OCI-LY7 (cell line): ENCODE results near the gene GBF1. TPM values are rescaled to one million over a fixed set of nuclear protein-coding genes. Genes with fewer than 3 reads are reported as not detected.

Experiments
- BruUV-seq: library from RNA; stranded (reverse); fragments of 400-500 nt; replicated peaks from 2 replicates; lab custom pipeline; 2021; lab: Mats Ljungman, UMichigan
- CTCF ChIA-PET: fragments of 300-600 bp; sonication (Branson Sonifier 250); formaldehyde crosslinking; loops from one replicate; lab custom pipeline; 2022; ENCODE audit warnings: antibody characterized with exemption; ENCODE audit not compliant: unreplicated experiment; lab: Charles Lee
- POLR2A ChIA-PET: fragments of 300-600 bp; sonication (Branson Sonifier 250); formaldehyde crosslinking; loops from one replicate; lab custom pipeline; 2022; ENCODE audit warnings: antibody characterized with exemption; lab: Charles Lee
- DNase-seq: peaks from one replicate; pipeline ENCODE4 v3.0.0-alpha.2; 2015; ENCODE audit warnings: low spot score
- H2AFZ ChIP-seq: fragments of 200-600 bp; sonication (generic), shearing (Covaris generic); 2 replicates; pipeline ENCODE4 v1.6.1; 2014; ENCODE audit warnings: mild to moderate bottlenecking, antibody characterized with exemption, low read length, moderate library complexity
- H3K27ac ChIP-seq: fragments of 200-600 bp; sonication (generic); 2 replicates; pipeline ENCODE4 v1.5.1; 2014; ENCODE audit warnings: mixed run types, low read depth, mild to moderate bottlenecking, moderate library complexity, low read length, inconsistent platforms; ENCODE audit not compliant: poor library complexity, severe bottlenecking
- H3K36me3 ChIP-seq: fragments of 200-600 bp; sonication (generic); 2 replicates; pipeline ENCODE4 v1.6.1; 2014; ENCODE audit warnings: mild to moderate bottlenecking, antibody characterized with exemption, low read length, moderate library complexity, mixed read lengths; ENCODE audit not compliant: insufficient read depth
- H3K4me1 ChIP-seq: fragments of 200-600 bp; sonication (generic); 2 replicates; pipeline ENCODE4 v1.5.1; 2014; ENCODE audit warnings: mild to moderate bottlenecking, low read length; ENCODE audit not compliant: insufficient read depth, poor library complexity, severe bottlenecking
- H3K4me2 ChIP-seq: fragments of 200-600 bp; sonication (generic); 2 replicates; pipeline ENCODE4 v1.6.1; 2014; ENCODE audit warnings: mild to moderate bottlenecking, low read length
- H3K4me3 ChIP-seq: fragments of 200-600 bp; sonication (generic); 2 replicates; pipeline ENCODE4 v1.5.1; 2014; ENCODE audit warnings: mild to moderate bottlenecking, low read depth, low read length; ENCODE audit not compliant: poor library complexity, severe bottlenecking
- H3K79me2 ChIP-seq: fragments of 200-600 bp; sonication (generic); 2 replicates; pipeline ENCODE4 v1.6.1; 2016; ENCODE audit warnings: low read depth, mild to moderate bottlenecking, low read length, moderate library complexity, mixed read lengths; ENCODE audit not compliant: insufficient read depth
- H3K9me2 ChIP-seq: fragments of 200-600 bp; sonication (generic); 2 replicates; pipeline ENCODE4 v1.6.1; 2016; ENCODE audit warnings: mild to moderate bottlenecking, low read length, mixed read lengths; ENCODE audit not compliant: insufficient read depth
- H3K9me3 ChIP-seq: fragments of 200-600 bp; sonication (generic); 2 replicates; pipeline ENCODE4 v1.6.1; 2014; ENCODE audit warnings: mild to moderate bottlenecking, mixed run types, low read length, mixed read lengths
- H4K20me1 ChIP-seq: fragments of 200-600 bp; sonication (generic); 2 replicates; pipeline ENCODE4 v1.6.1; 2014; ENCODE audit warnings: mild to moderate bottlenecking, antibody characterized with exemption, low read length, moderate library complexity, mixed read lengths; ENCODE audit not compliant: insufficient read depth
- CTCF ChIP-seq: fragments of 200-600 bp; sonication (generic); conservative IDR thresholded peaks from 2 replicates; pipeline ENCODE4 v1.5.1; 2014; ENCODE audit warnings: mild to moderate bottlenecking, antibody characterized with exemption, low read length, moderate library complexity, mixed read lengths
- EZH2phosphoT487 ChIP-seq: fragments of 200-600 bp; sonication (generic); IDR thresholded peaks from 2 replicates; pipeline ENCODE4 v1.6.1; 2018; ENCODE audit warnings: low read depth, borderline replicate concordance, mild to moderate bottlenecking, mixed run types, antibody characterized with exemption, low read length, moderate library complexity, mixed read lengths
- intact Hi-C: fragments of 100-400 bp; cut with micrococcal nuclease; formaldehyde crosslinking; loops from one replicate; pipeline ENCODE4 v1.10.0; 2022; ENCODE audit not compliant: unreplicated experiment
- total RNA-seq, 2 experiments: library from RNA; depleted of rRNA in 1 of 2; stranded (reverse); fragments of >200 nt in 1 of 2; shearing (Covaris generic) in 1 of 2; gene quantifications; 2 replicates each; pipeline ENCODE4 v1.2.3, GENCODE V29; 2014 to 2022

The GBF1 gene
- total RNA-seq, 2 experiments from 2014 or later, result 17.8 to 33.4 TPM

GRCh38 chr10:102309916-102310315, 64.6 kb downstream of the GBF1 start:
- no TSS peak for BruUV-seq
- ChIA-PET CTCF (no interaction called here), POLR2A (interaction anchor here (0.7 to 1.6 kb wide), 2 partner anchors 11 to 15 kb away, joined by 3 read pairs; no protein-coding TSS in a partner anchor)
- no peak overlapping the region for H3K4me3 ChIP-seq
- TF ChIP-seq EZH2phosphoT487 (no peak), CTCF (no peak)
- DNase-seq, result no peak
- H3K9me2 ChIP-seq, result no peaks in the 10 kb centered on the region
- H2AFZ ChIP-seq, result no peak overlapping the region
- H3K79me2 ChIP-seq, result no peaks in the 10 kb centered on the region
- H3K4me2 ChIP-seq, result no peak overlapping the region
- intact Hi-C loops, result no loop called here
- H3K27ac ChIP-seq, result no peak overlapping the region
- no peaks in the 10 kb centered on the region for H3K4me1 ChIP-seq
- H4K20me1 ChIP-seq, result no peaks in the 10 kb centered on the region
- H3K36me3 ChIP-seq, result no peaks in the 10 kb centered on the region; the same call in 1 of the 2 replicates
- H3K9me3 ChIP-seq, result no peaks in the 10 kb centered on the region

- POLR2A ChIA-PET, result no interaction called here
- no peaks in the 10 kb centered on the region; the same call in 1 of the 2 replicates for H3K36me3 ChIP-seq
- H3K79me2 ChIP-seq, result no peaks in the 10 kb centered on the region
- H3K9me3 ChIP-seq, result no peaks in the 10 kb centered on the region
- no peak overlapping the region for H3K4me3 ChIP-seq
- BruUV-seq, result no TSS peak
- TF ChIP-seq CTCF (no peak), EZH2phosphoT487 (no peak)
- H3K4me2 ChIP-seq, result no peak overlapping the region
- intact Hi-C loops, result no loop called here
- CTCF ChIA-PET, result no interaction called here
- H2AFZ ChIP-seq, result no peak overlapping the region
- H3K4me1 ChIP-seq, result no peaks in the 10 kb centered on the region
- no peaks in the 10 kb centered on the region for H4K20me1 ChIP-seq
- H3K27ac ChIP-seq, result no peak overlapping the region
- no peak for DNase-seq
- no peaks in the 10 kb centered on the region for H3K9me2 ChIP-seq
These were observed 65.2 kb downstream of the GBF1 start for GRCh38 chr10:102310361-102311024.

GRCh38 chr10:102311025-102311420, 65.7 kb downstream of the GBF1 start:
- POLR2A ChIA-PET, result no interaction called here
- CTCF ChIA-PET, result no interaction called here
- H3K27ac ChIP-seq, result no peak overlapping the region
- no peaks in the 10 kb centered on the region for H3K79me2 ChIP-seq
- no peaks in the 10 kb centered on the region; the same call in 1 of the 2 replicates for H3K36me3 ChIP-seq
- no peaks in the 10 kb centered on the region for H3K4me1 ChIP-seq
- TF ChIP-seq CTCF, result no peak
- no peak for TF ChIP-seq EZH2phosphoT487
- H4K20me1 ChIP-seq, result no peaks in the 10 kb centered on the region
- BruUV-seq, result no TSS peak
- H3K4me2 ChIP-seq, result no peak overlapping the region
- no peaks in the 10 kb centered on the region for H3K9me2 ChIP-seq
- no peak overlapping the region for H2AFZ ChIP-seq
- no peak for DNase-seq
- H3K9me3 ChIP-seq, result no peaks in the 10 kb centered on the region
- intact Hi-C loops, result no loop called here
- no peak overlapping the region for H3K4me3 ChIP-seq
